Stimulated activated CD8-positive, alpha-beta memory T cell treated with anti-CD3 and anti-CD28 coated beads, Interleukin-2, amount 100 ng/mL, for 48 hours (primary cell): ENCODE data around the gene TTI1.
"Not testable (repeated sequence)": the region's sequence is repeated elsewhere in the genome, so short reads cannot be mapped to it uniquely, and the experiment has no call there.

Experiments
- DNase-seq, 2 donors: peaks; one replicate each; pipeline ENCODE4 v3.0.0-alpha.2; 2020; ENCODE audit warnings: low read depth in 2 of 2

The TTI1 gene

DNA sequence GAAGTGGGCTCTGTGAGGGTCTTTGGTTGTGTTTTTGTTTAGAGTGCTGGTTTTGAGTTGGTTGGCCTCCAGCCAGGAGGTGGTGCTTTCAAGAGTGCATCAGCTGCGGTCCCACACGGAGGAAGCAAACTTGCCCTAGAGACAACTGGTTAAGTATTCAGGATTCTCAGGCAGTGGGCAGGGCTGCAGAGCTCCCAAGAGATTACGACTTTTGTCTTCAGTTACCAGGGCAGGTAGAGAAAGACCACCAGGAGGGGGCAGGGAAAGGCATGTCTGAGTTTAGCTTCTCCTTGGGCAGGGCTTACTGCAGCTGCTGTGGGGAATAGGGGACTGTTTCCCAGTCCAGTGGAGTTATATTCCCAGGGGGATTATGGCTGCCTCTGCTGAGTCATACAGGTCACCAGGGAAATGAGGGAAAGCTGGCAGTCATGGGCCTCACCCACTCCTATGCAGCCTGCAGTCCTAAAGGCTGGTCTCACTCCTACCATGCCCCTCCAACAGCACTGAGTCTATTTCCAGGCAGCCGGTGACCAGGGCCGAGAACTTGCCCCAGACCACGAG is 64.3 kb downstream of the TTI1 start:
- DNase-seq: no peak

DNA sequence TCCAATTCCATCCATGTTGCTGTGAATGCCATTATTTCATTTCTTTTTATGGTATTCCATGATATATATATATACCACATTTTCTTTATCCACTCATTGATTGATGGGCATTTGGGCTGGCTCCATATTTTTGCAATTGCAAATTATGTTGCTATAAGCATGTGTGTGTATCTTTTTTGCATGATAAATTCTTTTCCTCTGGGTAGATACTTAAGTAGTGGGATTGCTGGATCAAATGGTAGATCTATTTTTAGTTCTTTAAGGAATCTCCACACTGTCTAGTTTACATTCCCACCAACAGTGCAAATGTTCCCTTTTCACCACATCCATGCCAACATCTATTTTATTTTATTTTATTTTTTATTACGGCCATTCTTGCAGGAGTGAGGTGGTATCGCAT is 69.8 kb downstream of the TTI1 start:
- not testable (repeated sequence) for DNase-seq

DNA sequence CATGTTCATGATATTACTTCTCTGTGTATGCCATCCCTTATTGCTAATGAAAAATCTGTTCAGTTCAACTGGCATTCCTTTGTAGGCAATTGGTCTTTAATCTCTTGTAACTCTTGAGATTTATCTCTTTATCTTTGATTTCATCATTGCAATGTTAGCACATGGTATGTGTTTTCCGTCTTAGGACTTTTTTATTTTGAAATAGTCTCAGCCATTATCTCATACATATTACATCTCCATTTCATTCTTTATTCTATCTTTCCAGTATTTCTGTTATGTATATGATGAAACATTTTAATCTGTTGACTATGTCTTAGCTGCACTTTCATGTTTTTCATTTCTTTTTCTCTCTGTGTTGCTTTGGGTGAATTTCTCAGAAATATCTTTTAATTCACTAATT is 72.2 kb downstream of the TTI1 start:
- DNase-seq: no peak

DNA sequence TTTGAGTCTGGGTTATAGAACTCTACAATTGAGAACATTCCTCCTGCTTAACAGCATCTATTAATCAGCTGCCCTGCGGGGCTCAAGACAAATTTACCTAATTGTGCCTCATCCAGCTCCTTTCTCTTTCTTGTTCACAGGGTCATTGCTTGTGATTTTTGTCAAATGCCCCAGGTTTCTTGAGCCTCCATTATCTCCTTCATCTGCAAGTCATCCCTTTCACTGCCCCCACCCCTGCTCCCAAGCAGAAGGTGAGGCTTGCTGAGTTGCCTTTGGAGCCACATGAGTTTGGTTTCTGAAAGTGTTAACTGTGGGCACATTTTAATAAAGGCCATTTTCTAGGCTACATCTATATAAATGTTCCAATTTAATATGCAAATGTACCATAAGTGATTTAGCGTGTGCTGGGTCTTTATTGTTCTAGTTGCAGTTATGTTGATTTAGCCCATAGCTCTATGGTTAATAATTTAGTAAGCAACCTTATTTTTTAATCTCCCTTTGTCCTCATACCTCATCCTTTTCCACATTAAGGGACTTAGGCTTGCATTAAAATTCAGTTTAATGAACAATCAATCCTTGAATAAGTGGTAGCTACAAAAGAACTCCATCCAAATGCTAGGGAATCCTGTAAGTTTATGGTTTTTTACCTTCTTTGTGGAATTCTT is 74.3 kb downstream of the TTI1 start:
- no peak for DNase-seq

DNA sequence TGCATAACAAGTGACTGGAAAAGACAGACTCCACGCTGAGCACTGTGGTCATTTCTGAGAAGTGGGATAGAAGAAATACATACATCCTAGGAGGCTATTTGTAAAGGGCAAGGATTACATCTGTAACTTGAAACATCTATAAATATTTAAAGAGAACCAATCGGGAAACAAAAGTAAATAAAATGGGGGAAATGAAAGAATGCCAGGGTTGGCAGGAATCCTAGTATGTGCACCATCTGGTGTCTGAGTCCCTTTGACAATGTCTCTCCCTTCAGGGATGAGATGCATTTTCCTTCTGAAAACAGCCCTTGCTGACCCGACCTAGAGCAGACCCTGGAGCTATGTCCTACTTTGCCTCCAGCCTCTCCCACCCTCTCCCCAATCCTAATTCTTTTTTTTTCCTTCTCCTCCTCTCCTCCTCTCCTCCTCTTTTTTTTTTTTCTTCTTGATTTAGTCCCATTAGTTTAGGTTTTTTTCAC is 77.1 kb downstream of the TTI1 start:
- no peak for DNase-seq

DNA sequence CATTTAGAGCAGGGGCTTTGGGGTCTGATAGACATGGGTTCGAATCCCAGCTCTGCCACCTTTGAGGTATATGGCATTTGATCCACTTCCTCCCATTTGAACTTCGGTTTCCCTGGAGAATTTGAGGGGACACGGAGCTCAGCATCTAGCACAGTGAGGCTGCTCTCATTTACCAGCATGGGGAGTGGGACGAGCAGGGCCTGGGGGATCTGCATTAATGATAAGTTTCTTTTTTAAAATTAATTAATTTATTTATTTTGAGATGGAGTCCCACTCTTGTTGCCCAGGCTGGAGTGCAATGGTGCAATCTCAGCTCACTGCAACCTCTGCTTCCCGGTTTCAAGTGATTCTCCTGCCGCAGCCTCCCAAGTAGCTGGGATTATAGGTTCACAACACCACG is 77.7 kb downstream of the TTI1 start:
- DNase-seq: no peak

DNA sequence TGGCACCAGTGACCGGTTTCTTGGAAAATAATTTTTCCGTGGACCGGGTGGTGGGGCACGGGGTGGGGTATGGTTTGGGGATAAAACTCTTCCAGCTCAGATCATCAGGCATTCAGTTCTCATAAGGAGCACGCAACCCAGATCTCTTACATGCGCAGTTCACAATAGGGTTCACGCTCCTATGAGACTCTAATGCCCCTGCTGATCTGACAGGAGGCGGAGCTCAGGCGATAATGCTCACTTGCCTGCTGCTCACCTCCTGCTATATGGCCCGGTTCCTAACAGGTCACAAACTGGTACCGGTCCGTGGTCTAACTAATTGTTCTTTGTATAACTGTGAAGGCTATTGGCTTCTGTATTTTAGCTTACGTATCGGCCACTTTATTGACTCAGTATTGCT is 78.6 kb downstream of the TTI1 start:
- no peak for DNase-seq

DNA sequence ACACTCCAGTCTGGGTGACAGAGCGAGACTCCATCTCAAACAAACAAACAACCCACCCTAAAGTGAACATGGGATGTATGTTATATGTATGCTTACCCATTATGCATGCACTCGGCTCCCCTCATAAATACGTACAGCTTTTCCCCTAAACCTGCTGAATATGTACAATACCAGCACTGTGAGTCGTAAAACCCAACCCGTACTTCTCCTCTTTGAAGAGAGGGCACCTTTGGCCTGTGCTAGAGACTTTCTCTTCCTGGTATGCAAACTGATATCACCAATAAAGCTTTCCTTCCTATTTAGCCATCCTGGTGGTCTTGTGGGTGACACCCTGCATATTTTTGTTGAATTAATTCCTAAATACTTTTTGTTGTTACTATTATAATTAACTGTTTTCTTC is 79.1 kb downstream of the TTI1 start:
- DNase-seq: no peak

DNA sequence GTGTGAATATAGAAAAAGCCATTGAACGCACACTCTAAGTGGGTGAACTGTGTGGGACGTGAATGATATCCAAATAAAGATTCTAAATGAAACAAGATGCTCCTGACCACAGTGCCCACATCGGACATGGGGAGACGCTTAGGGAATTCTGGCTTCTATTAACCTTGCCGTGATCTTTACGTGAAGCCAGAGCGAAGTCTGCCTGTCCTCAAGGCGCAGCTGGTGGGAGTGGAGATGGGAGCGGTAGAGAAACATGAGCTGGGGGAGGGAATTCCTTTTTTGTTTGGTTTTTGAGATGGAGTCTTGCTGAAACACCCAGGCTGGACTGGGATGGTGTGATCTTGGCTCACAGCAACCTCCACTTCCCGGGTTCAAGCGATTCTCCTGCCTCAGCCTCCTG is 84.3 kb downstream of the TTI1 start:
- DNase-seq: no peak

DNA sequence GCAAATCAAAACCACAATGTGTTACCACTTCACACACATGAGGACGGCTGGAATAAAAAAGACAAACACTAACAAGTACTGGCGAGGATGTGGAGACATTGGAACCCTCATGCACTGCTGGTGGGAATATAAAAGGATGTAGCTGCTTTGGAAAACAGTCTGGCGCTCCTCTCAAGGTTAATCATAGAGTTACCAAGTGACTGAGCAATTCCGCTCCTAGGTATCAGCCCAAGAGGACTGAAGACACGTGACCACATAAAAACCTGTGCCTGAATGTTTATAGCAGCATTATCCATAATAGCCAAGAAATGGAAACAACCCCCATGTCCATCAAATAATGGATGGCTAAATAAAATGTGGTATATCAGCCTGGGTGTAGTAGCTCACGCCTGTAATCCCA is 85.3 kb downstream of the TTI1 start:
- no peak for DNase-seq

DNA sequence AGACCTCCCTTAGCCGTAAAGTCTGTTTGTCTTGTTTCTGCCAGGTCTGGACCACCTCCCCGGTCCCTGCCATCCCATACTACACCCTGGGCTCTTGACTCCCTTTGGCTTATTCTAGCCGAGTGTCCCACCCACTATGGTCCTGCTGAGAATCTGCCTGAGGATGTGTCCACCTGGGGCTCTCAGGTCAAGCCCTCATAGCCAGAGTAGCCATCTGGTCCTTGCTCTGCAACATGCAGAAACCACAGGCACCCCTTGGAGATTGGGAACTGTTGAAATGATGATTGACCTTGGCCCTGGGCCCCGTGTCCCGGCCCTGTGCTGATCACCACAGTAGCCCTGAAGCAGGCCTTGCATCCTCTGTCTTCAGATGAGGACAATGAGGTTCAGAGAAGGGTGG is 86.3 kb downstream of the TTI1 start:
- DNase-seq: no peak

DNA sequence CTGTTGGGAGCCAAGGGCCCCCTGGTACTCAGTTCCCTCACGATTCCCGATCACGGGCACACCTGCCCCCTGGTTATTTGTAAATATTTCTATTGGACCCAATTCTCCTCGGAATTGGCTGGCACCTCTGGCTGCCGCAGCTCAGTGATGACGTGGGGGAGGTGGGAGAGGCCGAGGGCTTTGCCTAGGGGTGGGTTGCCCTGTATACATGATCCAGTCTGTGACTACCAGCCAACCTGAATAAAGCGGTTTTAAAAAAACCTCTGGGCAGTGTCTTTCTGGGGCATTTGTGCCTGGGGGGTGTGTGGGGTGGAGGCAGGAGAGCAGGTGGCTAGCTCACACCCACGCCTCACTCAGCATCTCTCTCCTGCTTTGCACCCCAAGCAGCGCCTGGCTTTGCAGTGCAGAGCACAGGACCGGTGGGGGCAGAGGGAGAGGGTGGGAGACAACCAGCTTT is 88.1 kb downstream of the TTI1 start:
- no peak for DNase-seq

DNA sequence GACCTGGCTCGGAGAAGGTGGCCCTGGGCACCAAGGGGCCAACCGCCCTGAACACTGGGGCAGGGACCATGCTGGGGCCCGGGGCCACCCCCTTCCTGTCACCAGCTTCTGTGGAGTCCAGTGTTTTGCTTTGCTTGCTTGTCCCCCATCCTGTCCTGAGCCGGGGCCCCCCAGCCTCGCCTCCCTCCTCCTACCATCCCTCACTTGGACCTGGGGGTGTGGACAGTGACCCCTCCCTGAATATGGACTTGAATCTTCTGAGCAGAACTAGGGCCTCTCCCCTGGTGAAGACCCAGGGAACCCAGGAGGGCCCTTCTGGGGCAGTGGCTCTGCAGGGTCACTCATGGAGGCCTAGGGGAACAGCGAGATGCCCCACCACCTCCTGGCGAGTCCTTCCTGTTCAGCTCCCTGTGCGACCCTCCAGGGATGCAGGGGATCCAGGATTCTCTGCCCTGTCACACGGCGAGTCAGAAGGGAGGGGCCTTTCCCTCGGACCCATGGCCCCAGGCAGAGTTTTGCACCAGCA is 88.7 kb downstream of the TTI1 start:
- DNase-seq: no peak

DNA sequence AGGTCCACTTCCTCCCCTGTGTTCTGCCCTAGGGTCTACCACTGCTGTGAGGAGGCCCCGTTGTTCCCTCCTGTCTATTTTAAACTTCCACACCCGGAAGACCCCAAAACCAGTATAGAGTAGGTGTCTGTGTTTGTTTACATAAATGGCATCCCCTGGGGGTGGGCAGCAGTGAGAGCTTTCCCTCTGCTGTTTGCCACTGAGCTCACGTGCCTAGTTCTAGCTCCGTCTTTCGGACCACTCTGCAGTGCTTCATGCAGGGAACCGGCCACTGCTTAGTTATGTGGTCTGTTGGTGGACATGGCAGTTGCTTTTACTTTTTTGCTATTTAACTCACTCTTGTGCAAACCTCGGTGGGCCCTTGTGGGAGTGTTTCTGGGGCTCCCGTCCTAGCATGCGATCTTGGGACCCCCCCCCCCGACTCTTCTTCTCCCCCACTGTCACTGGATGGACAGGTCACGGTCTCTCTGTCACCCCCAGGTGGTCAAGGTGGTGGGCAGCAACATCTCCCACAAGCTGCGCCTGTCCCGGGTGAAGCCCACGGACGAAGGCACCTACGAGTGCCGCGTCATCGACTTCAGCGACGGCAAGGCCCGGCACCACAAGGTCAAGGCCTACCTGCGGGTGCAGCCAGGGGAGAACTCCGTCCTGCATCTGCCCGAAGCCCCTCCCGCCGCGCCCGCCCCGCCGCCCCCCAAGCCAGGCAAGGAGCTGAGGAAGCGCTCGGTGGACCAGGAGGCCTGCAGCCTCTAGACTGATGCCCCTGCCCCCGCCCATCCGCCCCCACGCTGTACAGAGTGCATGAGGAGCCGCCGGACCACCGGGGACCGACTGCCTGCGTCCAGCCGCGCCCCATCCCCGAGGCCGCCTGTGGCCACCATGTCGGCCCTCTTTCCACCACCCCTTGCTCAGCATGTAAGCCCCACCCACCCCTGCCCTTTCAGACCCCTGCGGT is 89.5 kb downstream of the TTI1 start:
- DNase-seq: no peak

DNA sequence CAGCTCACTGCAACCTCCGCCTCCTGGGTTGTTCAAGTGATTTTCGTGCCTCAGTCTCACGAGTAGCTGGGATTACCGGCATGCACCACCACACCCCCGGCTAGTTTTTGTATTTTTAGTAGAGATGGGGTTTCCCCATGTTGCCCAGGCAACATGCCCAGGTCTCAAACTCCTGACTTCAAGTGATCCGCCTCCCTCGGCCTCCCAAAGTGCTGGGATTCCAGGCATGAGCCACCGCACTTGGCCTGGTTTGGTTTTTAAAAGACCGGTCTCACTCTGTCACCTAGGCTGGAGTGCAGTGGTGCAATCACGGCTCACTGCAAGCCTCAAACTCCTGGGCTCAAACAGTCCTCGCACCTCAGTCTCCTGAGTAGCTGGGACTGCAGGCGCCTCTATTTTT is 90.2 kb downstream of the TTI1 start:
- DNase-seq: no peak

DNA sequence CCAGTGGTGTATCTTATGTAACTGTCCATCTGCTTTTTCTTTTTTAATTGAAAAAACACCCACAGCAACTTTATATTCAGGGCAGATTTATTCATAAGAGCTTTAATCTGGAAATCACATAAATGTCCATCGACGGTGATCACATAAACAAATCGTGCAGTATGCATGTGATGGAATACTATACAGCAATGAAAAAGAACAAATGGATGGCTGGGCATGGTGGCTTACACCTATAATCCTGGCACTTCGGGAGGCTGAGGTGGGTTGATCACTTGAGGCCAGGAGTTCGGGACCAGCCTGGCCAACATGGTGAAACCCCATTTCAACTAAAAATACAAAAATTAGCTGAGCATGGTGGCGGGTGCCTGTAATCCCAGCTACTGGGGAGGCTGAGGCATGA is 91.3 kb downstream of the TTI1 start:
- no peak for DNase-seq

DNA sequence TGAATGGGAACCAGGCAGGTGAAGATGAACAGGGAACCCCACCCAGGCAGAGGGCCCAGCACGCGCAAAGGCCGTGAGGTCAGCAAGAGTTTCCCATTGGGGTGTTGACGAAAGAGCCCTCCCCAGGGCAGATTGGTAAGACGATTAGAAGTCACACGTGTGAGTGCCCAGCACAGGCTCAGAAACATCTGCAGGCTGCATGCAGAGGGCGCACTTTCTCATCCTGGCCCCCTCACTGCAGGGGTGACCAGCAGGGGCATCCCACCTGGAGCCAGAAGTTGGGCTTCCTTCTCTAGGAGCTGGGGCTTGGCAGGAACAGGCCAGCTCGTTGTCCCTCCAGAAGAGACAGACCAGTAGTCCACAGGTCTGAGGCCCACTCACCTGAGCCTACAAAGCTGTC is 91.9 kb downstream of the TTI1 start:
- no peak for DNase-seq

DNA sequence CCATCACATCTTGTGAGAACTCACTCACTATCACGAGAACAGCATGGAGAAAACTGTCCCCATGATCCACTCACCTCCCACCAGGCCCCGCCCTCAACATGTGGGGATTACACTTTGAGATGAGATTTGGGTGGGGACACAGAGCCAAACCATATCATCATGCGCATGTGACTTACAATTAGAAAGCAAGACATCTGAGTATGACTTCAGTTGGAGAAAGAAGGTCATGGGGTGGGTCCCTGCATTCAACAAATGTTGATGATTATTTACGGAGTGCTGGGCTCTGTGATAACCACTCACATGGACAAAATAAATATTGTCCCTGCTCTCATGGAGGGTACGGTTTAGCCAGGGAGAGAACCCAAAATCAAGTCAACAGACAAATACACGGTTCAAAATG is 92.4 kb downstream of the TTI1 start:
- no peak for DNase-seq

DNA sequence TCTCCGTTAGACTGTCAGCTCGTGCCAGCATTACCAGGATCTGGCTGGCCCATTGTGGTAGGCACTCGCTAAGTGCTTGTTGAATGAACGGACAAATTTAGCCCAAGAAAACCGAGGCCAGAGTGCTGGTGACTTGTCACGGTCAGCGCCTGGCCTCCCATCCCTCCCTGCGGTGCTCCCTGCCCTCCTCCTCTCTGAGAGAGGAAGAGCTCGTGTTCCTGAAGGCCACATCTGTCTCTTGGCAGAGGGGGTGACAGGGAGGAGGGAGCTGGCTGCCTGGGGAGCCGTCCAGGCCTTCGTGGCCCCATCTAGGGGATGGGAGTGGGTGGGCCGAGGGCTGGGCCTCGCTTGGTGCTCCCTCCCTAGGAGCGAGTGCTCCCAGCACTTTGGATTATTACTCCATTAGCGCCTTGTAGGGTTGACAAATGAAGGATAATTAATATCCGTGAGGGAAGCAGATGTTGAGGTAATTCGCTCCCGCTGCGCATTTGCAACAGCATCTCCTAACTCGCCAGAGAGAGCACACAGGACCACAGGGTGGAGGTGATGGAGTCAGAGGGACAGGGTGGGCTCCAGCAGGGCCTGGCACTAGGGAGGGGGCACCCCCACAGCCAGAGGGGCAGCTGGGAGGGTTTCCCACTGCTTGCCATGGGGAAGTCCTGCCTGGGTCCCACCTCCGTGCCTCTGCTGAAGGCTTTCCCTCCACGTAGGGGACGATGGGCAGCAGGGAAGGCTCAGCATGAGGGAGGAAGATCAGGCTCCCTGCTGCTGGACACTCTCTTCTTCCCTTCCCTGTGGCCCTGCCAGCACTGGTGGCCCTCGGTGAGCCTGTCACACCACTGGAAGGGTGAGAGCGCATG is 93.3 kb downstream of the TTI1 start:
- DNase-seq: no peak

DNA sequence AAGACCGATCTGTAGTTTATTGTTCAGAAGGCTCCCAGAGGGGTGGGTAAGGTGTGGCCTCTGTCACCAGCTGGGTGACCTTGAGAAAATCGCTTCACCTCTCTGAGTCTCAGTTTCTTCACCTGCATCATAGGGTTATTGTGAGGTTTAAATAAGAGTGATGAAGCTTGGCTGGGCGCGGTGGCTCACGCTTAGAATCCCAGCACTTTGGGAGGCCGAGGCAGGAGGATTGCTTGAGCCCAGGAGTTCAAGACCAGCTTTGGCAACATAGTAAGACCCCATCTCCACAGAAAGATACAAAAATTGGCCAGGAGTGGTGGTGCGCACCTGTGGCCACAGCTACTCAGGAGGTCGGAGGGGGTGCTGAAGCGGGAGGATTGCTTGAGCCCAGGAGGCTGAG is 94.3 kb downstream of the TTI1 start:
- DNase-seq: no peak

DNA sequence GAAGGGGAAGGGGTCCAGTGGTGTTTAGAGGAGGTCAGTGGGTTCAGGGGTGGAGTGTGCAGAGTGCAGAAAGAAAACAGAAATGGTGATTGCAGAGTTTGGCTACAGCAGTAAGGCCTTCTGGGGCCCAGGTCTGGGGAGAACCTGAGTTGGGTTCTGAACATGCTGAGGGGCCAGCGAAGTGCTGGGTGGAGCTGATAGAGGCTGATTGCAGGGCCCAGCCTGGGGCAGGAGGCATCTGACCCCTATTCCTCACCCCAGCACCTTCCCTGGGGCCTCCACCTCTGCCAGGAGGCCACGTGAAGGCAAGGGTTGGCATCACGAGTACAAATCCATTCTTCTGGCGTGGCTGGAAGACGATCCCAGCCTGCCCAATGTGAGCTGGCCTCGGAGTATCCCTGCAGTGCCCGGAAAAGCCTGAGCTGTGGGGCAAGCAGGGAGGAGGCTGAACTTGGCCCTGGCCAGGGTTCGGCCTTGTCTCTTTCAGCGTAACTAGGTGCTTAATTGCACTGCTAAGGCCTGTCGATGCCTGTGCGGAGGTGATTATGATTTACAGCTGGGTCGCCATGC is 95.0 kb downstream of the TTI1 start:
- no peak for DNase-seq
